ENCODE results near the gene DLGAP4. TPM values are rescaled to one million over a fixed set of nuclear protein-coding genes. Genes with fewer than 3 reads are reported as not detected.

Gene DLGAP4
- total and polyA plus RNA-seq, 7 experiments from 2014 or later, result 15.0 to 40.2 (median 35.3) TPM

- DNase-seq, result no peak
- Histone ChIP-seq H3K27me3 (ENCODE audit: control insufficient read depth in 2 of 2, insufficient read depth in 2 of 2, low read length in 2 of 2) (no peaks in the 10 kb centered on the region), H3K4me1 (ENCODE audit: control insufficient read depth in 2 of 2, insufficient read depth in 2 of 2, low read length in 2 of 2) (no peaks in the 10 kb centered on the region), H3K36me3 (ENCODE audit: control insufficient read depth in 2 of 3, insufficient read depth in 3 of 3, low read length in 3 of 3) (no peaks in the 10 kb centered on the region), H3K27ac (ENCODE audit: low read depth, low read length) (no peak overlapping the region), H3K4me3 (ENCODE audit: low read length) (no peak overlapping the region), H3K9me3 (ENCODE audit: control insufficient read depth in 2 of 3, low read length in 3 of 3) (no peaks in the 10 kb centered on the region)
- Mint-ChIP-seq H3K9me3 (peaks cover 0 to 2% (median 0%) of the 10 kb centered on the region in 11 donors), H3K36me3 (no peaks in the 10 kb centered on the region), H3K27ac (no peak overlapping the region), H3K4me1 (no peaks in the 10 kb centered on the region), H3K27me3 (peaks cover under 1 to 9% (median 6%) of the 10 kb centered on the region in 5 donors), H3K4me3 (no peak overlapping the region)
- intact Hi-C loops (cut with micrococcal nuclease), result no loop called here
- ChIA-PET POLR2A (no interaction called here), CTCF (no interaction called here)
- ATAC-seq, result no peak
Measured at GRCh38 chr20:36367907-36368799, 62.0 kb downstream of the DLGAP4 start.

- ChIA-PET CTCF (no interaction called here), POLR2A (no interaction called here)
- Mint-ChIP-seq H3K4me3 (no peak overlapping the region), H3K36me3 (no peaks in the 10 kb centered on the region), H3K9me3 (peaks cover 0 to 2% (median 0%) of the 10 kb centered on the region in 11 donors), H3K27ac (no peak overlapping the region), H3K27me3 (peaks cover 3 to 9% (median 9%) of the 10 kb centered on the region in 5 donors), H3K4me1 (no peaks in the 10 kb centered on the region)
- H3K4me3 ChIP-seq (ENCODE audit: low read length), result no peak overlapping the region
- no peak for DNase-seq
- H3K9me3 ChIP-seq (ENCODE audit: control insufficient read depth in 2 of 3, low read length in 3 of 3), result no peaks in the 10 kb centered on the region
- no peaks in the 10 kb centered on the region for H3K36me3 ChIP-seq (ENCODE audit: control insufficient read depth in 2 of 3, insufficient read depth in 3 of 3, low read length in 3 of 3)
- no peaks in the 10 kb centered on the region for H3K27me3 ChIP-seq (ENCODE audit: control insufficient read depth in 2 of 2, insufficient read depth in 2 of 2, low read length in 2 of 2)
- no peak for ATAC-seq
- intact Hi-C loops (cut with micrococcal nuclease), result no loop called here
- H3K27ac ChIP-seq (ENCODE audit: low read depth, low read length), result no peak overlapping the region
- no peaks in the 10 kb centered on the region for H3K4me1 ChIP-seq (ENCODE audit: control insufficient read depth in 2 of 2, insufficient read depth in 2 of 2, low read length in 2 of 2)
Measured at GRCh38 chr20:36368869-36369268, 62.7 kb downstream of the DLGAP4 start.

- Mint-ChIP-seq H3K9me3 (peaks cover 0 to 2% (median 0%) of the 10 kb centered on the region in 11 donors), H3K36me3 (no peaks in the 10 kb centered on the region), H3K4me3 (no peak overlapping the region), H3K4me1 (no peaks in the 10 kb centered on the region), H3K27ac (no peak overlapping the region), H3K27me3 (peaks cover 6 to 13% (median 9%) of the 10 kb centered on the region in 5 donors)
- intact Hi-C loops (cut with micrococcal nuclease), result no loop called here
- no peak overlapping the region for H3K4me3 ChIP-seq (ENCODE audit: low read length)
- no peak overlapping the region for H3K27ac ChIP-seq (ENCODE audit: low read depth, low read length)
- ChIA-PET POLR2A (no interaction called here), CTCF (no interaction called here)
- H3K9me3 ChIP-seq (ENCODE audit: control insufficient read depth in 2 of 3, low read length in 3 of 3), result no peaks in the 10 kb centered on the region
- H3K4me1 ChIP-seq (ENCODE audit: control insufficient read depth in 2 of 2, insufficient read depth in 2 of 2, low read length in 2 of 2), result no peaks in the 10 kb centered on the region
- DNase-seq (no peak), ATAC-seq (no peak)
- no peaks in the 10 kb centered on the region for H3K36me3 ChIP-seq (ENCODE audit: control insufficient read depth in 2 of 3, insufficient read depth in 3 of 3, low read length in 3 of 3)
- no peaks in the 10 kb centered on the region for H3K27me3 ChIP-seq (ENCODE audit: control insufficient read depth in 2 of 2, insufficient read depth in 2 of 2, low read length in 2 of 2)
Measured at GRCh38 chr20:36369739-36370138, 63.6 kb downstream of the DLGAP4 start.

GRCh38 chr20:36370991-36371790 lies 65.1 kb downstream of the DLGAP4 start:
- POLR2A ChIA-PET, result no interaction called here
- no peak for ATAC-seq

GRCh38 chr20:36372666-36373065 lies 66.5 kb downstream of the DLGAP4 start:
- Mint-ChIP-seq H3K4me1 (no peaks in the 10 kb centered on the region), H3K27ac (no peak overlapping the region), H3K9me3 (peaks cover 0 to 3% (median 0%) of the 10 kb centered on the region in 11 donors), H3K4me3 (no peak overlapping the region), H3K27me3 (peaks cover 9 to 22% (median 18%) of the 10 kb centered on the region in 5 donors), H3K36me3 (no peaks in the 10 kb centered on the region)
- no peaks in the 10 kb centered on the region for H3K9me3 ChIP-seq (ENCODE audit: control insufficient read depth in 2 of 3, low read length in 3 of 3)
- CTCF ChIA-PET, result no interaction called here
- POLR2A ChIA-PET, result no interaction called here
- no peak overlapping the region for H3K27ac ChIP-seq (ENCODE audit: low read depth, low read length)
- ATAC-seq (no peak), DNase-seq (no peak)
- no peaks in the 10 kb centered on the region for H3K36me3 ChIP-seq (ENCODE audit: control insufficient read depth in 2 of 3, insufficient read depth in 3 of 3, low read length in 3 of 3)
- no peaks in the 10 kb centered on the region for H3K4me1 ChIP-seq (ENCODE audit: control insufficient read depth in 2 of 2, insufficient read depth in 2 of 2, low read length in 2 of 2)
- no peaks in the 10 kb centered on the region for H3K27me3 ChIP-seq (ENCODE audit: control insufficient read depth in 2 of 2, insufficient read depth in 2 of 2, low read length in 2 of 2)
- no peak overlapping the region for H3K4me3 ChIP-seq (ENCODE audit: low read length)
- intact Hi-C loops (cut with micrococcal nuclease), result no loop called here

More at GRCh38 chr20:36370991-36371790, 65.1 kb downstream of the DLGAP4 start:
- H3K27me3 Mint-ChIP-seq, result peaks cover 6 to 20% (median 11%) of the 10 kb centered on the region in 5 donors
- CTCF ChIA-PET, result no interaction called here
- Histone ChIP-seq H3K36me3 (ENCODE audit: control insufficient read depth in 2 of 3, insufficient read depth in 3 of 3, low read length in 3 of 3) (no peaks in the 10 kb centered on the region), H3K27me3 (ENCODE audit: control insufficient read depth in 2 of 2, insufficient read depth in 2 of 2, low read length in 2 of 2) (no peaks in the 10 kb centered on the region), H3K4me3 (ENCODE audit: low read length) (no peak overlapping the region), H3K4me1 (ENCODE audit: control insufficient read depth in 2 of 2, insufficient read depth in 2 of 2, low read length in 2 of 2) (no peaks in the 10 kb centered on the region), H3K9me3 (ENCODE audit: control insufficient read depth in 2 of 3, low read length in 3 of 3) (no peaks in the 10 kb centered on the region), H3K27ac (ENCODE audit: low read depth, low read length) (no peak overlapping the region)
- no peak for DNase-seq
- no peaks in the 10 kb centered on the region for H3K4me1 Mint-ChIP-seq
- H3K4me3 Mint-ChIP-seq, result no peak overlapping the region
- no peaks in the 10 kb centered on the region for H3K36me3 Mint-ChIP-seq
- peaks cover 0 to 2% (median 0%) of the 10 kb centered on the region in 11 donors for H3K9me3 Mint-ChIP-seq
- H3K27ac Mint-ChIP-seq, result peak overlapping the region in 1 of 9 donors; percentile 62
- intact Hi-C loops (cut with micrococcal nuclease), result no loop called here

GRCh38 chr20:36373089-36373488 lies 67.0 kb downstream of the DLGAP4 start:
- no peak overlapping the region for H3K4me3 Mint-ChIP-seq
- Histone ChIP-seq H3K4me3 (ENCODE audit: low read length) (no peak overlapping the region), H3K9me3 (ENCODE audit: control insufficient read depth in 2 of 3, low read length in 3 of 3) (no peaks in the 10 kb centered on the region), H3K27ac (ENCODE audit: low read depth, low read length) (no peak overlapping the region), H3K27me3 (ENCODE audit: control insufficient read depth in 2 of 2, insufficient read depth in 2 of 2, low read length in 2 of 2) (no peaks in the 10 kb centered on the region), H3K4me1 (ENCODE audit: control insufficient read depth in 2 of 2, insufficient read depth in 2 of 2, low read length in 2 of 2) (no peaks in the 10 kb centered on the region), H3K36me3 (ENCODE audit: control insufficient read depth in 2 of 3, insufficient read depth in 3 of 3, low read length in 3 of 3) (no peaks in the 10 kb centered on the region)
- no peak for ATAC-seq
- H3K36me3 Mint-ChIP-seq, result no peaks in the 10 kb centered on the region
- H3K9me3 Mint-ChIP-seq, result peaks cover 0 to 3% (median 0%) of the 10 kb centered on the region in 11 donors
- H3K27ac Mint-ChIP-seq, result no peak overlapping the region
- no peaks in the 10 kb centered on the region for H3K4me1 Mint-ChIP-seq
- peaks cover 9 to 22% (median 16%) of the 10 kb centered on the region in 5 donors for H3K27me3 Mint-ChIP-seq
- POLR2A ChIA-PET, result no interaction called here
- CTCF ChIA-PET, result no interaction called here
- intact Hi-C loops (cut with micrococcal nuclease), result no loop called here
- no peak for DNase-seq

Measured in naive thymus-derived CD4-positive, alpha-beta T cell (primary cell).